GM18909 (cell line): Measurements from ENCODE around the gene KMT5B.

ENCODE experiments used
- ATAC-seq: cut with Tn5 transposase; IDR thresholded peaks from one replicate; pipeline ENCODE4 v1.9.1; 2021; ENCODE audit warnings: mild to moderate bottlenecking; ENCODE audit not compliant: unreplicated experiment, poor library complexity

The KMT5B gene

DNA sequence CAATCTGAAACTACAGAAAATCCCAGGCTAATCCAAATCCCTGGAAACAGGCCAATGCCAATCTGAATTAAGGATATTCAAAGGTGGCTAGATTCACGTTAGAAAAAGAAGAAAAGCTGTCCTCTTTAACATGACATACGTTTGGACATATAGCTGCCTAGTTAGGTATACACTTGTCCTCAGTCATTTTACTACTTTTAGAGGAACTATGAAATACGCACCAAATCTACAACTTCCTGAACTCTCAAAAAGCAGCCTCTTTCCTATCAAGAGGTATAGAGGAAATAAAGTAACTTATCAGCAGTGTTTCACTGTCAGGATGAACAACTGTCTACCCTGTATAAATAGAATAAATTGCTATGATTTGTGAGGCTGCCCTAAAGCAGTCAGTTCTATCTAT is 24.0 kb downstream of the KMT5B start:
- no peak for ATAC-seq

DNA sequence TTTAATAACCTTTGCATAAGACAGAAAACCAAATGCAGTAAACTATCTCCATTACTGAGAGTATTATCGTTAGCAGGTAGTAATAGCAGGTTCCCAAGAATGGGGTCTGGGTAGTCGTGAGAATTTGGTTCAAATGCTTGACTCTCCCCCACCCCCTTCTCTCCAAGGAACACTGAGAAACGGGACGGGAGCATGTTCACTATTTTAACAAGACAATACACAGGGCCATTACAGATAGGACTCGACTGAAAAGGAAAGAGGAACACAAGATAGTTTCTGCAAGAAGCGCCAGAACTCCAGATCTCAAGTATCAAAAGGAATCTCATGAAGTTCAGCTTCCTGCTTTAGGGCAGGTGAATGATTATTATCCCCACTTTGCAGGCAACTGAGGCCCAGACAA is 27.0 kb downstream of the KMT5B start:
- ATAC-seq, result no peak

DNA sequence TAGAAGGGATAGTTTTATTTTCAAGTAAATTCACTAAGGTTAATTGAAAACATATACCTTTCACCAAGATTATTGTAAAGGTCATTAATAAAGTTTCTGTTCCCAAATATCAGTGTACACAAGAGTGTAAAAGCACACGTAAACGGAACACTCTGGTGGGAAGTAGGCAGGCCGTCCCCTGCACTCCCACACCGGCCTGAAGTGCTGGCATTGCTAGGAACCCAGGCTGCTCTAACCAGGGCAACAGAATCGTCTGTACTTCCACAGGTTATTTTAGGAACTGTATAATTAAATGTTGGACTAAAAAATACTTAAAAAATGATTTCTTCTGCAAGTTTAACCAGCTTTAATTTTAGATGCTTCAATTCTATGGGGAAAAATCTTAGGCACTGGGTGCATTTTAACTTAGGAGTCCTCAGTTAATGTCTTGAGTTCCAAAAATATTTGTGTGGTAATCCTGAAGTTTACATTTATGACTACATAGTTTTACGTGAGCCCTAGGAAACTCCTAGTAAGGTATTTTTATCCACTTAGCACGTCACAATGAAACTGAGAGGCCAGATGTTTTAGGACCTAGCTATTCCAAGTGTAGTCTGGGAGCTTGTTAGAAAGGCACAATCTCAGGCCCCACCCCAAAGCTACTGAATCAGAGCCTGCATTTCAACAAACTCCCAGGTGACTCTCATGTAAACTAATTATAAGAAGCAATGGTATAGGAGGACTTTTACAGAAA is 31.2 kb downstream of the KMT5B start:
- no peak for ATAC-seq

DNA sequence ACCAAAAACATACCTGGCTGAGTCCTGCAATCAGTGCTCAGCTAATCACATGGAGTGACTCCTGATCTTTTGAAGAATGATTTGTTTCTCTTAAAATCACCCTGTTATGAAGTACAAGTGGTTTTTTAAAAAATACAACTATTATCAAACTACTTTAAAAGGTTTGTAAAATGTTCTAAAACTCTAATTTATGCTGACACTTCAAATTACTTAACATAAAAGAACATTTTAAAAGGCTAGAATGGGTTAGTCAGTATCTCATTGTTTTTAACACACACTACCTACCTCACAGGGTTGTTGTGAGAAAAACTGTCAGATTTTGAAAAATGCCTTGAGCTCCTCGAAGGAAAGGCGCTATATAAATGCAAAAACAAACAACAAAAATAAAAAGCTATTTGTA is 33.2 kb downstream of the KMT5B start:
- ATAC-seq, result no peak

DNA sequence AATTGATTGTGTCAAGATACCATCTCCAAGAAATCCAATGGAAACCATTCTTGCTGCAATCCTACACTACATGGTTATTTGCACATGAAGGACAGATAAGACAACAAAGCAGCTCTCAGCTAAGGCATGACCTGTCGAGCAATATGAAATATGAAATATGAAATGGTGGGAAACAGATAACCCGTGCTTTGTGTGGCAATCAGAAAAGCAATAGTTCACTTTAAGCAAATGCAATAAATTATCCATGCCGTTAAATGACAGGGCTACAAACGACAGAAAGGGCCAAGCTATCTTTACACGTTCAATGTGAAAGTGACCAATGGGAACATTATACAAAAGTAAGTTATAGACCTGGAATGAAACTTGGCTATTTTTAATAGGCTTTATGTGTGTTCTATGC is 35.2 kb downstream of the KMT5B start:
- ATAC-seq, result no peak

DNA sequence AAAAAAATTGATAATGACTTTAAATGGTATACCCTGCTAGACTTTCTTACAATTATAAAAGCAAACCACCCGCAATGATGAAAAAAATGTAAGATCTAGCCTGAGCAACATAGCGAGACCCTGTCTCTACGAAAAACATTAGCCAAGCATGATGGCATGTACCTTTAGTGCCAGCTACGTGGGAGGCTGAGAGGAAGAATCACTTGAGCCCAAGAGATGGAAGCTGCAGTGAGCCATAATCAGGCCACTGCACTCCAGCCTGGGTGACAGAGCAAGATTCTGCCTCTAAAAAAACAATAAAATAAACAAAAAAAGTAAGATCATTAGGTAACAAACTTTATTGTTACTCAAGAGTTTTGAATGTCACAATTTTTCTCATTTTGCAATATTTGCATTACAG is 39.2 kb downstream of the KMT5B start:
- ATAC-seq, result no peak

DNA sequence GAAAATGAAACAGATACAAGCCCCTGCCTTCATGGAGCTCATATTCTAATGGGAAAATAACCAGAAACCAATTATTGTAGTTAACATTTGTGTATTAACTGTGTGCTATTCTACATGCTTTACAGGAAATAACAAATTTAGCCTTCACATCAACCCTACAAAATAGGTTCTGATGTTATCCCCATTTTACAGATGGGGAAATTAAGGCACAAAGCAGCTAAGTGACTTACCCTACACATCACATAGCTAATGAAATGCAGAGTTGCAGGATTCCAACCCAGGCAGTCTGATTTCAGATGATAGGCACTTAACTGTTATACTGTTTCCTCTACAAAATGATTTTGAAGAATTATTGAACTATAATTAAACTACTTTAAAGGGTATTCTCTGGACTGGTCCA is 43.7 kb downstream of the KMT5B start:
- no peak for ATAC-seq

DNA sequence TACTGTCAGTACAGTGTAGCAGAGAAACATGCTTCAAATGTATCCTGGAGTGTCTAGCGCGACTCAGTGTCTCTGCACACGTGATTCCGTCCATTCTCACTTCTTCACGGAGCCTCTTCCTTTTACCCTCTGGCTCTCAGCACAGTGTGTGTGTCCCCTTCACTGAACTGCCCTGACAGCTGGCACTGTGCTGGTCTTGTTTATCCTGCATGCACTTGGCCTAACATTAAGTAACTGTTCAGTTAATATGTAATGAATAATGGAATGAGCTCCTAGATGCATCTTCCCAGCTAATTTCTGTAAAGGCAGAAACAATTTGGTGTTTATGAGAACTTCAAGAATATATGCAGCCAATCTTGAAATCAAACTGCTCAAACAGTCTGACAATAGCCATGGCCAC is 44.4 kb downstream of the KMT5B start:
- ATAC-seq, result no peak

DNA sequence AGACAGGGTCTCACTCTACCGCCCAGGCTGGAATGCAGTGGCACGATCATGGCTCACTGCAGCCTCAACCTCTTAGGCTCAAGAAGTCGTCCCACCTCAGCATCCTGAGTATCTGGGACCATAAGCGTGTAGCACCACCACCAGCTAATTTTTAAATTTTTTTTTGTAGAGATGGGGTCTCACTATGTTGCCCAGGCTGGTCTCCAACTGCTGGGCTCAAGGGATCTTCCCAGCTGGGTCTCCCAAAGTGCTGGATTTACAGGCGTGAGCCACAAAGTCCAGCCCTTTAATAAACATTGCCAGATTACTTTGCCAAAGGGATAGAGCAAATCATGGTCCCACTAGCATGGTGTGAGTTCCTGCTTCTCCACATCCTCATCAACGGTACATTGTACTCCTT is 45.6 kb downstream of the KMT5B start:
- ATAC-seq, result no peak

DNA sequence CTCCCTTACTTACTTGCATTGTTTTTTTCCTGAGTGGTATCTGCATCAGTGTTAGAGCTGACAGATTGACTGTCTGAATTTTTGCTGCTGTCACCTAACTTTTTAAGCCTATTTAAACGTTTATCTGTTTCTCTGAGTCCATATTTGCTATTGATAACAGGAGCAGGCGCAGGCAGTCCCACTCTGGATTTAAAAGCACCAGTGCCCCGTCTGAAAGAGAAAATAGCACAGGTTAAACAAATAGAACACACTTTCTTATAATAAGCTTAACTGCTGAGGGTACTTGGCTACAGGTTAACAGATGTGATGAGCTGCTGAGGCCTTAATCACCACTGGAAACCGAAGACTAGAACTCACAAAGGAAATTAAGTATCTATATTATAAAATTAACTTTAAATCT is 46.1 kb downstream of the KMT5B start:
- ATAC-seq, result no peak

DNA sequence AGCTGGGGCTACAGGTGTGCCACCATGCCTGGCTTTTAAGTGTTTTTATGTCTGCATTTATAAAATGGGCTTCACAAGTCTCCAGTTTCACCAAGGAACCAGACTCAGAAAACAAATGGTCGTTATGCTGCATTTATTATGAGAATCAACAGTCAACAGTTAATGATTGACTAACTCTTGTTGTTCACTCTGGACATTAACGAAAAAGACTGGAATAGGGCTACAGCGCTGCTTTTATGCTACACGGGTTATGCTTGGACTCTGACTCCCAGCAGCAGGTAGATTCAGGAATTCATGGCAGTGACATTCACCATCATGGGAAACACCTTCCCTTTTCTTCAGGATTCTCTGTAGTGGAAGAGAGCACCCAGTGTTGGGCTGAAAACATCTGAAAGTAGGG is 47.5 kb downstream of the KMT5B start:
- ATAC-seq, result no peak

DNA sequence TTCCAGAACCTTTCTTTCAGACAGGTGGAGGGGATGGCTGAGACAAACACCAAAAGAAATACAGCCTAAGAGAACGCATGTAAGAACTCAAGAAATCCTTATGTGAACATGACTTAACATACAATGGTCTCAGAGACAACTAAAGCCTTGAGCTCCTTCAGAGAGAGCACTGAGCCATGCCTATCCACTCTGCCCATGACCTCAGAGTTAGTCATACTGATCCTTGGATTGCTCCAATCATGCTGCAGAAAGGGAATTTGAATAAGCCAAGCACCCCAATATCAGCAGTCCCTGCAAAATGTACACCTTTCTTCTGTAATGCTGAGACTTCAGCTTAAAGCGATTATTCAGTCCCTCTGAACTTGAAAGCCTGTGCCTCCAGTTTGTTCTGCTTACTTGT is 48.7 kb downstream of the KMT5B start:
- ATAC-seq, result no peak

DNA sequence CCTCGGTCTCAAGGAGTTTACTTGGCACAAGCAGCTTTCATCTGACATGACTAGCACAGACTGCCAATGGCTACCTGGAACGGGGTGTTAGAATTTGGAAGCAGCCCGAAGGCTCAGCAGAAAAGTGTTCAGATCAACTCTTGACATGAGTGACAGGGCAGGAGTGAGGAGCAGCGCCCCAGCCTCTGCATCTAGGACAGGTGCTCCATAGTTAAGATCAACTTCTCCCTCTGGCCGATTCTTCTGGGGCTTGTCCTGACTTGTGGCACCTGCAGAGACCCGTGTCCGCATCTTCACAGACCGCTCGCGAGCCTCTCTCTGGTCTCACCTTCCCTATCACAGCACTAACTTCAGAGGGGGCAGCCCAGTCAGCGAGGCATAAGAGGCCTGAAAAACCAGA is 49.4 kb downstream of the KMT5B start:
- ATAC-seq, result no peak

DNA sequence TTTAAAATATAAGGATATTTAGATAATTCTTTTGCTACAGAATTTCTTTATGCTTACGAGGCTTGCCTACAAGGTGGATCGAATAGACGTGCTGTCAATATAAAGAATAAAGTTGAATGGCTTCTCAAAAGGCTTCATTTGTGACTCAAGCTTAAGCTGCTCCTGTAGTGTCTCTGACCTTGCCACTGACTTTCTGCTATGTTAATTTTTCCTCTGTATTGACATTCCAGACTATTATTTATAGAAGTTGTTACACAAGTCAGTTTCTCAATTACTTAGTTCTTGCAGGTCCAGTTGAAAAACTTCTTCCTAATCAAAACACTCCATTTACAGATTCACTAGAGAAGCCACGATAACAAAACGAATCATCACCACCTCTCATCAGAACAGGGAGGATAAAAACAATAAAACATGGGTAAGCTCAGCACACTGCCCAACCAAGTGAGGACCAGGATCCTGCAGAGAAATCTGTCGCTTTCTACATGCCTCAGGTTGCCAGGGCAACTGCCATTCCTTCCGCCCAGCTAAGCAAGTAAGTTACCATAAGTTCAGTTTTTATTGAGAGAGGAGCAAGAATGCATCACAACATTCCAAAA is 52.9 kb downstream of the KMT5B start:
- no peak for ATAC-seq

DNA sequence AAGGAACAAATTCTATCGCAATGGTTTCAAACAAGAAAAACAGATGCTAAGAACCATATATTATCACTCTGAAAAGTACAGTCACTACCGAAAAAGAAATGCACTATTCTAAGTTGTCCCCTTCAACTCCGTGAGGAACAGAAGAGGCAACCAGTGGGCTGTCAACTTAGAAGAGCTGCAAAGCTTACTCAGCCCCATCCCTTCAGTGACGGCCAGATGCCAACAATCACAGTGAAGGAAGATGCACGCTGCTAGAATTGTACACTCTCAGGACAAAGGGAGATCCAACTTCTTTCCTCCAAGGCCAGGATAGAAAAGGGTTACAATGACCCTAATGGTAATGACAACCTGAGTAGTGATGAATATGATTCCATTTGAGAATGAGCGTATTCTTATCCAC is 53.4 kb downstream of the KMT5B start:
- no peak for ATAC-seq

DNA sequence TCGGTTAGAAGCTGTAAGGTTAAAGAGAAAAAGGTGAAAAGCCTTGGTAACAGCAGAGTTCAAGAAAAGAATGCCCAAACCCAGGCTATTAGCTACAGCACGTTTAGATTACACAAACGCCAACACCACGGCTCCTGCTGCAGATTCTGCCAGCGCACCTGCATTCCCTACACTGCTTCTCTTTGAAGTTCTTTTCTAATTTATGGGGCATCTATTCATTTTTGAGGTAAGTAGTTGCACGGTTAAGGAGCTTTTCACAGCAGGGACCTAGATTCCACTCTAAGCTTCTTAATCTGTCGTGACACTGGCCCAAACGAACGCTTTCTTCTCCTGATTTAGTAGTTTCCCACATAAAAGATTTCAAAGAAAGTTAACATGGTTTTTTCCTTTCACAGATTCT is 53.9 kb downstream of the KMT5B start:
- ATAC-seq, result no peak

DNA sequence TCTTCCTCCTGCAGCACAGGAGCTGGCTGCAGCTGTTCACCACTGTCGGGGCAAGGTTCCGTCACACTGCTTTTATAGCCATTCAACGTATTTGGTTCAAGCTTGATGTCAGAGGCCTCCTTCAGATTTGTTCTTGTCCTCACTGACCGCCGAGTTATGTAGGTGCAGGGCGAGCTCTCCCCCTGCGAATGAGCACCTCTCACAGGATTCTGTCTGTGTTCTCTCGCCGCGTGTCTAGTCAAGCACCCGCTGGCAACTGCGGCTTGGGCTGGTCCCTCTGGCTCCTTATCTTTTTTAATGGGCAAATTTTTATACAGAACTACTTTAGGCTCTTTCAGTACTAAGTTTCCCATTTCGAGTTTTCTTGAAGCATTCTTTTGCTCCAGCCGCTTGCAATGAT is 54.5 kb downstream of the KMT5B start:
- ATAC-seq, result no peak

DNA sequence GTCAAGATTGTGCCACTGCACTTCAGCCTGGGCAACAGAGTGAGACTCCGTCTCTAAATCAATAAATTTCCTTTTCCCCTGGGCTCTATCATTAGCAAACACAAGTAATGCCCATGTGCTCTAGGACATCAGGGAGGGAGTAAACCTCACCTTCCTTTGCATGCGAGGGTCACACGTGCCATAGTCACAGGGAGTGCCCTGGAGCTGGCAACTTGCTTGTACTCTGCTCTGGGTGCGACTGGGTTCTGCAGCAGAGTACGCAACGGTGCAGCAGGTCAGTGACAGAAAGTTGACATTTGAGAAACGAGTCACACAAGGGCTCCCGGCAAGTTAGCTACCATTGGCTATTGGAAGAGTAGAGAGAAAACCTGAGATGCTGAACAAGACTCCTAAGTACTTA is 59.4 kb downstream of the KMT5B start:
- no peak for ATAC-seq

DNA sequence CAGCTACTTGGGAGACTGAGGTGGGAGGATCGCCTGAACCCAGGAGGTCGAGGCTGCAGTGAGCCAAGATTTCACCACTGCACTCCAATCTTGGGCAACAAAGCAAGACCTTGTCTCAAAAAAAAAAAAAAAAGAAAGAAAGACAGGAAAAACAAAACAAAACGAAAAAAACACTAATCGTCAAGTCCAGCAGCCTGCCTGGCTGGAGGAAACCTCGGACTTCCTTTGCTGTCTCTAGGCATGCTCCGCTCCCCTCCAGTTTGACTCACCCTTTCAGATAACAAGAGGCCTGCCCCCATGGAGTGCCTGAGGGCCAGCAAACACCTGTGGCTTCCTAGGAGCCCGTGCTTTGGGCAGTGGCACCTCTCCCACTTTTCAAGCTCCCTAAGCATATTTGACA is 63.1 kb downstream of the KMT5B start:
- no peak for ATAC-seq

DNA sequence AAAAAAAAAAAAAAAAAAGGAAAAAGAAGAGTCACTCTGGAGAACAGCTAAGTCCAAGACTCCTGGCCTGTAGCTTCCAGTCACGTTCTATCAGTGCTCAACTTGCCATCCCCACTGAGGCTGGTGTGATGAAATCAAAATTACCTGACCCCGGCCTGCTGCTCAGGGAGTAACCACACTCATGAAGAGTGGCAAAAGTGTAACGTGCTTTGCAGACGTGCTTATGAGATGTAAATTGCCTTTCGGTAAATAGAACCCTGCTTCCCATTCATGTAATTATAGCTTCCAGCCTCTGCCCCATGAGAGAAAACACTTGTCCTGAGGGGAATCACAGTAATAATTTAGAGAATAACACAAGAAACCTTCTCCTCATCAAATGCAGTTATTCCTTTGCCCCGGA is 63.7 kb downstream of the KMT5B start:
- ATAC-seq, result no peak

DNA sequence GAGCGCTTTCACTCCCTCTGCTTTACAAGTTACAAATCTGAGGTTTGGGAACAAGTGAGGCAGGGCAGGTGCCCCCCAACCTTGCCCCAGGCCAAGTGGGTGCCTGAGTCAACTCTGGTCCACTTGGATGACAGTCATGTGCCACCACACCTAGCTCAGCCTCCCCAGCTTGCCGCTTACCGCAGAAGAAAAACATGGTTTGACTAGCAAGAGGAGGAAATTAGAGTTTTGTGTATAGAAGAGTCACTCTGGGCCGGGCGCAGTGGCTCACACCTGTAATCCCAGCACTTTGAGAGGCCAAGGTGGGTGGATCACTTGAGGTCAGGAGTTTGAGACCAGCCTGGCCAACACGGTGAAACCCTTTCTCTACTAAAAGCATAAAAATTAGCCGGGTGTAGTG is 64.2 kb downstream of the KMT5B start:
- no peak for ATAC-seq

DNA sequence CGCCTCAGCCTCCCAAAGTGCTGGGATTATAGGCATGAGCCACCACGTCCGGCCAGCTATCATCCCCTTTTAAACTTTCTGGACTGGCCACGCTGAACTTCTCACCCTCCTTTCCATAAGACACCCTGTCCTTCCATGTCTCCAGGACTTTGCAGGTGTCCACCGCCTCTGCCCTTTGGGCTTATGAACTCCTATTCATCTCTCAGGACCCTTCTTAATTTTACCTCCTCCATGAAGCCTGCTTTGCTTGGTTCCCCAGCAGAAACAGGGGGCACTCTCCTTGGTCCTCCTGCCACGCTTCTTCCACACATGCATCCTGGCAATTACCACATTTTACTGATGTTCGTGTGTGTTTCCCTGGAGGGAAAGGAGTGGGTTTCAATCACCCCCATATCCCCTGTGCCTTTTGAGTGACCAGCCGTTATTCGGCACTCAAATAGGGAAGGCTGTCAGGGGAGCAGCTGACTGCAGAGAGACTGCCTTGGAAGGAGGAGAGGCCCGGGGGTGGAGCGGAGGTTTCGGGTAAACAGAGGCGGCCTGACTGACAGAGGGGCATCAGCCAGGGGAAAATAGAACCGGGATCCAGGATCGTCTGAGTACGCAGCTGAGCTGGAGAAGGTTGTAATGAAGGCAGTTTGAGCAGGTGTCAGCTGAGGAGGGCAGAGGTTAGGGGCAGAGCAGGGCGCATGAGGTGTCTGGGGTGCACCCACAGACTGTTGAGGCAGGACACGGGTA is 64.9 kb downstream of the KMT5B start:
- no peak for ATAC-seq
